GM12878 (cell line): ENCODE measurements around the gene ANKRD24. TPM values are rescaled to one million over a fixed set of nuclear protein-coding genes. Genes with fewer than 3 reads are reported as not detected.

ENCODE experiments used
- CBFB ChIP-seq: IDR thresholded peaks from 2 replicates; pipeline ENCODE4 v1.6.1; 2016; ENCODE audit warnings: antibody characterized with exemption, low read depth
- CHD1 ChIP-seq: IDR thresholded peaks from 2 replicates; pipeline ENCODE4 v1.6.1; 2012; ENCODE audit warnings: low read depth, low read length, improper control_type of control experiment
- EED ChIP-seq: sonication (generic); IDR thresholded peaks from 2 replicates; pipeline ENCODE4 v1.6.1; 2016; ENCODE audit warnings: antibody characterized with exemption, low read depth
- EP300 ChIP-seq, 2 experiments: fragments of 150-350 bp in 1 of 2; IDR thresholded peaks; 2 replicates each; pipeline ENCODE4 v1.6.1; 2011 to 2012; ENCODE audit warnings: low read depth in 2 of 2, low read length in 2 of 2, borderline replicate concordance in 1 of 2, improper control_type of control experiment in 1 of 2, inconsistent platforms in 1 of 2; ENCODE audit not compliant: control insufficient read depth in 1 of 2
- GATAD2B ChIP-seq: fragments of 450-650 bp; conservative IDR thresholded peaks from 2 replicates; pipeline ENCODE4 v1.6.1; 2017; ENCODE audit warnings: low read depth, mild to moderate bottlenecking, moderate library complexity
- JUNB ChIP-seq: IDR thresholded peaks from 2 replicates; pipeline ENCODE4 v1.6.1; 2016; ENCODE audit warnings: antibody characterized with exemption, mild to moderate bottlenecking
- JUND ChIP-seq: IDR thresholded peaks from 2 replicates; pipeline ENCODE4 v1.6.1; 2012; ENCODE audit warnings: low read depth, mild to moderate bottlenecking, low read length, improper control_type of control experiment, moderate library complexity
- KAT2A ChIP-seq: conservative IDR thresholded peaks from 2 replicates; pipeline ENCODE4 v1.6.1; 2011; ENCODE audit warnings: low read depth, low read length; ENCODE audit not compliant: control insufficient read depth
- MAX ChIP-seq: IDR thresholded peaks from 2 replicates; pipeline ENCODE4 v1.6.1; 2012; ENCODE audit warnings: low read depth, low read length, improper control_type of control experiment
- MEF2B ChIP-seq: fragments of 450-650 bp; IDR thresholded peaks from 2 replicates; pipeline ENCODE4 v1.6.1; 2018; ENCODE audit warnings: mild to moderate bottlenecking, moderate library complexity; ENCODE audit not compliant: partially characterized antibody, poor library complexity, severe bottlenecking
- MLLT1 ChIP-seq: fragments of 450-650 bp; IDR thresholded peaks from 2 replicates; pipeline ENCODE4 v1.6.1; 2016; ENCODE audit warnings: mild to moderate bottlenecking
- POLR2AphosphoS5 ChIP-seq: IDR thresholded peaks from 2 replicates; pipeline ENCODE4 v1.6.1; 2011; ENCODE audit warnings: mild to moderate bottlenecking, low read length, inconsistent platforms
- SMC3 ChIP-seq: IDR thresholded peaks from 2 replicates; pipeline ENCODE4 v1.6.1; 2011; ENCODE audit warnings: low read length, improper control_type of control experiment, borderline replicate concordance
- TARDBP ChIP-seq: IDR thresholded peaks from 2 replicates; pipeline ENCODE4 v1.6.1; 2016; ENCODE audit warnings: borderline replicate concordance
- WRNIP1 ChIP-seq: IDR thresholded peaks from 2 replicates; pipeline ENCODE4 v1.6.1; 2011; ENCODE audit warnings: low read depth, low read length, improper control_type of control experiment, borderline replicate concordance
- YBX1 ChIP-seq: fragments of 450-650 bp; IDR thresholded peaks from 2 replicates; pipeline ENCODE4 v1.6.1; 2016; ENCODE audit warnings: antibody characterized with exemption
- ZBTB33 ChIP-seq: fragments of 450-650 bp; IDR thresholded peaks from 2 replicates; pipeline ENCODE4 v1.6.1; 2017; ENCODE audit warnings: mild to moderate bottlenecking
- ZNF687 ChIP-seq: fragments of 450-650 bp; IDR thresholded peaks from 2 replicates; pipeline ENCODE4 v1.6.1; 2017; ENCODE audit warnings: mild to moderate bottlenecking, moderate library complexity
- polyA plus RNA-seq, 11 experiments: library from polyadenylated mRNA; depleted of rRNA in 4 of 11; unstranded in 6 of 11; stranded (reverse) in 5 of 11; fragments of >200 nt; fragmentation: Nextera tagmentation in 4 of 11; fragmentation: Illumina TruSeq in 1 of 11; extraction: Ambion mirVana in 4 of 11; extraction: Trizol in 1 of 11; gene quantifications; 1 replicate in 1 of 11; 2 replicates in 10 of 11; pipeline versions ENCODE4 v1.2.1 to v1.2.3, GENCODE V29; 2011 to 2016; ENCODE audit warnings: inconsistent platforms in 2 of 11, missing spikeins in 2 of 11, low read depth in 1 of 11
- total RNA-seq, 4 experiments: library from RNA; depleted of rRNA in 3 of 4; stranded (reverse); fragments of >200 nt in 3 of 4; fragmentation: Illumina TruSeq in 1 of 4; extraction: Trizol in 1 of 4; gene quantifications; 2 replicates each; pipeline versions ENCODE4 v1.2.1 to v1.2.3, GENCODE V29; 2013 to 2021
- TF ChIP-seq, protein P1 (sequence below): fragments of 450-650 bp; IDR thresholded peaks from 2 replicates; pipeline ENCODE4 v1.6.1; 2018; ENCODE audit warnings: borderline replicate concordance, mild to moderate bottlenecking; ENCODE audit not compliant: partially characterized antibody
- TF ChIP-seq, protein P2 (sequence below): IDR thresholded peaks from 2 replicates; pipeline ENCODE4 v1.6.1; 2012; ENCODE audit warnings: low read depth, low read length, improper control_type of control experiment

The ANKRD24 gene
- total and polyA plus RNA-seq, 10 of the 15 experiments (the other 5 are each of a cell fraction or from before 2014, with no cell fraction given) = 0.02 to 0.59 (median 0.35) TPM; not detected in 1

- TF ChIP-seq, protein P1, sequence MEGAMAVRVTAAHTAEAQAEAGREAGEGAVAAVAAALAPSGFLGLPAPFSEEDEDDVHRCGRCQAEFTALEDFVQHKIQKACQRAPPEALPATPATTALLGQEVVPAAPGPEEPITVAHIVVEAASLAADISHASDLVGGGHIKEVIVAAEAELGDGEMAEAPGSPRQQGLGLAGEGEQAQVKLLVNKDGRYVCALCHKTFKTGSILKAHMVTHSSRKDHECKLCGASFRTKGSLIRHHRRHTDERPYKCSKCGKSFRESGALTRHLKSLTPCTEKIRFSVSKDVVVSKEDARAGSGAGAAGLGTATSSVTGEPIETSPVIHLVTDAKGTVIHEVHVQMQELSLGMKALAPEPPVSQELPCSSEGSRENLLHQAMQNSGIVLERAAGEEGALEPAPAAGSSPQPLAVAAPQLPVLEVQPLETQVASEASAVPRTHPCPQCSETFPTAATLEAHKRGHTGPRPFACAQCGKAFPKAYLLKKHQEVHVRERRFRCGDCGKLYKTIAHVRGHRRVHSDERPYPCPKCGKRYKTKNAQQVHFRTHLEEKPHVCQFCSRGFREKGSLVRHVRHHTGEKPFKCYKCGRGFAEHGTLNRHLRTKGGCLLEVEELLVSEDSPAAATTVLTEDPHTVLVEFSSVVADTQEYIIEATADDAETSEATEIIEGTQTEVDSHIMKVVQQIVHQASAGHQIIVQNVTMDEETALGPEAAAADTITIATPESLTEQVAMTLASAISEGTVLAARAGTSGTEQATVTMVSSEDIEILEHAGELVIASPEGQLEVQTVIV = no peak
- TF ChIP-seq EED = no peak
- no peak for TF ChIP-seq CBFB
- no peak for TF ChIP-seq WRNIP1
- no peak for TF ChIP-seq KAT2A
- no peak for TF ChIP-seq JUNB
- no peak for TF ChIP-seq SMC3
- TF ChIP-seq MAX = no peak
- no peak for TF ChIP-seq TARDBP
- no peak for TF ChIP-seq GATAD2B
- TF ChIP-seq ZBTB33 = peak; percentile 52; the same call in 1 of the 2 replicates
- TF ChIP-seq, protein P2, sequence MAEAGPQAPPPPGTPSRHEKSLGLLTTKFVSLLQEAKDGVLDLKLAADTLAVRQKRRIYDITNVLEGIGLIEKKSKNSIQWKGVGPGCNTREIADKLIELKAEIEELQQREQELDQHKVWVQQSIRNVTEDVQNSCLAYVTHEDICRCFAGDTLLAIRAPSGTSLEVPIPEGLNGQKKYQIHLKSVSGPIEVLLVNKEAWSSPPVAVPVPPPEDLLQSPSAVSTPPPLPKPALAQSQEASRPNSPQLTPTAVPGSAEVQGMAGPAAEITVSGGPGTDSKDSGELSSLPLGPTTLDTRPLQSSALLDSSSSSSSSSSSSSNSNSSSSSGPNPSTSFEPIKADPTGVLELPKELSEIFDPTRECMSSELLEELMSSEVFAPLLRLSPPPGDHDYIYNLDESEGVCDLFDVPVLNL = no peak
- no peak for TF ChIP-seq POLR2AphosphoS5
- 0 out of 2 replicates have a peak, but pooled peaks have one; percentile 11 for TF ChIP-seq ZNF687
- peak; percentile 16 for TF ChIP-seq MEF2B
- TF ChIP-seq CHD1 = no peak
- TF ChIP-seq MLLT1 = no peak; the same call in 1 of the 2 replicates
- TF ChIP-seq JUND = no peak
- no peak for TF ChIP-seq EP300 (IDR thresholded peaks at IDR 0.05; ENCODE audit: borderline replicate concordance in 1 of 2, control insufficient read depth in 1 of 2, low read depth in 2 of 2, low read length in 2 of 2)
- no peak for TF ChIP-seq YBX1
- TF ChIP-seq, all 136 proteins: peak for 4
Measured at GRCh38 chr19:4264812-4265211, 82.3 kb downstream of the ANKRD24 start (continued).
